ENCODE data around the gene ZBTB16. TPM values are rescaled to one million over a fixed set of nuclear protein-coding genes. Genes with fewer than 3 reads are reported as not detected.

ZBTB16 gene
- total RNA-seq, 1 experiment from 2014 or later: 0.44 TPM

DNA sequence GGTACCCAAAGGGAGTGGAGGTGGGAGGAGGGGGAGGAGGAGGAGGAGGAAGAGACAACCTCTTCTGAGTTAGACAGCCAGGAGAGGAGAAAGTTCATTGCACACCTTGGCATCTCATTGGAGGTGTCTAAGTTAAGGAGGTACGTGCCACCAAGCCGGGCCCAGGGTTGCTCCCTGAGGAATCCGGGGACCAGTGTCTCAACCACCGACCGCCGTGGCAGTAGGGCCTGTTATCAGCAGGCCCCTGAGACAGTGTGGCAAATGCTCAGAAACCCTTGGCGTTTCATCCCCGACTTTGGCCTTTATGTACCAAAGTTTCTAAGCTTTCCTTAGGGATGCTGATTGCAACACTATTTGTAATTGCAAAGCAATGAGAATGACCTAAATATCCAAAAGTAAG lies 141.7 kb downstream of the ZBTB16 start:
- Histone ChIP-seq H3K9me3 (ENCODE audit: insufficient read depth, low read depth) (no peaks in the 10 kb centered on the region), H3F3A (ENCODE audit: insufficient read depth, low read depth) (no peaks in the 10 kb centered on the region), H3K4me3 (no peak overlapping the region), H4K20me1 (ENCODE audit: insufficient read depth) (no peaks in the 10 kb centered on the region; the same call in 1 of the 2 replicates), H3K9me2 (ENCODE audit: insufficient read depth) (no peaks in the 10 kb centered on the region), H3K27ac (no peak overlapping the region), H3K27me3 (ENCODE audit: insufficient read depth, low read depth) (peaks cover 95% of the 10 kb centered on the region), H3K79me2 (ENCODE audit: low read depth) (no peaks in the 10 kb centered on the region), H3K4me2 (no peak overlapping the region), H3K36me3 (ENCODE audit: low read depth) (no peaks in the 10 kb centered on the region), H3K4me1 (replicated peaks; ENCODE audit: insufficient read depth) (no peaks in the 10 kb centered on the region), H2AFZ (no peak overlapping the region)
- DNase-seq: no peak
- ChIA-PET CTCF (no interaction called here), POLR2A (ENCODE audit: unreplicated experiment) (no interaction called here)
- TF ChIP-seq CTCF (conservative IDR thresholded peaks at IDR 0.05) (no peak), EZH2 (IDR thresholded peaks at IDR 0.05; ENCODE audit: low read depth) (no peak)
- intact Hi-C loops (cut with micrococcal nuclease; ENCODE audit: unreplicated experiment): no loop called here
- BruUV-seq (replicated peaks): no TSS peak

DNA sequence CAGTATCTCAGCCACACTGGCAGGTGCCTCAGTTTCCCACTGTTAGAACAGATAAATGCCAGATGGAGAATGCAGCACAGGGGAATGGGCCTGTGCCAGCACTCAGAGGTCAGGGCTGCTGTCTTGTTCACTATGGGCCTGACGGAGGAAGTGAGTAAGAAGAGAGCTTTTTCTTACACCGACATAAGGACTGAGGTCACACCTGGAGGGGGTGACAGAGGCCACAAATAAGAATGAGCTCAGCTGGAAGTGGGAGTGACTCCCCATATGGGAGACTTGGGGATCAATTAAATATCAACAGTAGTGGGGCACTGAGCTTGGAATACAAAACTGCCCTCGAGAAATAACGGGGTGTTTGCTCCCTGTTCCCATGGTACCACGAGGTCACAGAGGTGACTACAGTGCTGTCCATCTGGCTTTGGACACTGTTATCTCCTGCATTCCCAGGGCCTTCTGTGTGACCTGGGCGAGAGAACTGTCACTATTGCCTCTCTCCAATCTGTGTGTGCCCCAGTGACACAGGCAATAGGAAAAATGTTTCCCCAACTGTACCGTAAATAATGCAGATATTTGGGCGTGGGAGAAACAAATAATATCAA lies 142.6 kb downstream of the ZBTB16 start:
- no peak overlapping the region for H3K4me3 ChIP-seq
- DNase-seq: no peak
- H3K27me3 ChIP-seq (ENCODE audit: insufficient read depth, low read depth): peaks cover 95% of the 10 kb centered on the region
- H3F3A ChIP-seq (ENCODE audit: insufficient read depth, low read depth): no peaks in the 10 kb centered on the region
- H3K36me3 ChIP-seq (ENCODE audit: low read depth): no peaks in the 10 kb centered on the region
- no peaks in the 10 kb centered on the region for H3K79me2 ChIP-seq (ENCODE audit: low read depth)
- H3K9me3 ChIP-seq (ENCODE audit: insufficient read depth, low read depth): no peaks in the 10 kb centered on the region
- no peaks in the 10 kb centered on the region; the same call in 1 of the 2 replicates for H4K20me1 ChIP-seq (ENCODE audit: insufficient read depth)
- H3K27ac ChIP-seq: no peak overlapping the region
- no peak overlapping the region for H2AFZ ChIP-seq
- no peak overlapping the region for H3K4me2 ChIP-seq
- ChIA-PET CTCF (no interaction called here), POLR2A (ENCODE audit: unreplicated experiment) (no interaction called here)
- intact Hi-C loops (cut with micrococcal nuclease; ENCODE audit: unreplicated experiment): no loop called here
- BruUV-seq (replicated peaks): no TSS peak
- H3K4me1 ChIP-seq (replicated peaks; ENCODE audit: insufficient read depth): no peaks in the 10 kb centered on the region
- H3K9me2 ChIP-seq (ENCODE audit: insufficient read depth): no peaks in the 10 kb centered on the region
- TF ChIP-seq CTCF (conservative IDR thresholded peaks at IDR 0.05): no peak
- TF ChIP-seq EZH2 (IDR thresholded peaks at IDR 0.05; ENCODE audit: low read depth): no peak

GRCh38 chr11:114207096-114207495 lies 147.6 kb downstream of the ZBTB16 start:
- Histone ChIP-seq H3K9me3 (ENCODE audit: insufficient read depth, low read depth) (no peaks in the 10 kb centered on the region), H2AFZ (no peak overlapping the region), H3K36me3 (ENCODE audit: low read depth) (no peaks in the 10 kb centered on the region), H4K20me1 (ENCODE audit: insufficient read depth) (no peaks in the 10 kb centered on the region), H3K27ac (no peak overlapping the region), H3K4me2 (no peak overlapping the region), H3F3A (ENCODE audit: insufficient read depth, low read depth) (no peaks in the 10 kb centered on the region), H3K4me1 (replicated peaks; ENCODE audit: insufficient read depth) (no peaks in the 10 kb centered on the region), H3K27me3 (ENCODE audit: insufficient read depth, low read depth) (peaks cover 98% of the 10 kb centered on the region), H3K9me2 (ENCODE audit: insufficient read depth) (no peaks in the 10 kb centered on the region), H3K79me2 (ENCODE audit: low read depth) (no peaks in the 10 kb centered on the region), H3K4me3 (no peak overlapping the region)
- TF ChIP-seq EZH2 (IDR thresholded peaks at IDR 0.05; ENCODE audit: low read depth): no peak
- TF ChIP-seq CTCF (conservative IDR thresholded peaks at IDR 0.05): no peak
- no peak for DNase-seq
- no TSS peak for BruUV-seq (replicated peaks)
- POLR2A ChIA-PET (ENCODE audit: unreplicated experiment): no interaction called here
- intact Hi-C loops (cut with micrococcal nuclease; ENCODE audit: unreplicated experiment): no loop called here
- CTCF ChIA-PET: no interaction called here
